Astrocyte (in vitro differentiated cells and primary cell): ENCODE measurements around the gene KCNJ3. TPM values are rescaled to one million over a fixed set of nuclear protein-coding genes. Genes with fewer than 3 reads are reported as not detected.

ENCODE experiments used
- DNase-seq: peaks from one replicate; pipeline ENCODE4 v3.0.0-alpha.2; 2010; ENCODE audit warnings: low read depth
- FAIRE-seq: peaks from 2 replicates; lab custom pipeline; 2011; peaks lifted over from hg19 to GRCh38; lab: Jason Lieb, UNC
- H2AFZ ChIP-seq: 2 replicates; pipeline ENCODE4 v1.6.0; 2012; ENCODE audit warnings: low read depth, low read length, inconsistent platforms
- H3K27ac ChIP-seq: 2 replicates; pipeline ENCODE4 v1.5.1; 2011; ENCODE audit warnings: low read depth, low read length, inconsistent platforms
- H3K27me3 ChIP-seq: 2 replicates; pipeline ENCODE4 v1.6.0; 2011; ENCODE audit warnings: low read length, inconsistent platforms; ENCODE audit not compliant: insufficient read depth
- H3K36me3 ChIP-seq: 2 replicates; pipeline ENCODE4 v1.5.1; 2011; ENCODE audit warnings: low read length, inconsistent platforms; ENCODE audit not compliant: insufficient read depth
- H3K4me1 ChIP-seq: 2 replicates; pipeline ENCODE4 v1.5.1; 2011; ENCODE audit warnings: low read length, inconsistent platforms; ENCODE audit not compliant: insufficient read depth
- H3K4me2 ChIP-seq: 2 replicates; pipeline ENCODE4 v1.6.0; 2012; ENCODE audit warnings: low read length, inconsistent platforms
- H3K4me3 ChIP-seq: 2 replicates; pipeline ENCODE4 v1.5.1; 2011; ENCODE audit warnings: low read depth, mild to moderate bottlenecking, low read length, inconsistent platforms; ENCODE audit not compliant: insufficient read depth
- H3K79me2 ChIP-seq: 2 replicates; pipeline ENCODE4 v1.6.0; 2012; ENCODE audit warnings: mild to moderate bottlenecking, low read length, inconsistent platforms; ENCODE audit not compliant: insufficient read depth
- H3K9ac ChIP-seq: 2 replicates; pipeline ENCODE4 v1.6.0; 2012; ENCODE audit warnings: mild to moderate bottlenecking, low read length, inconsistent platforms
- H3K9me3 ChIP-seq: 2 replicates; pipeline ENCODE4 v1.5.1; 2012; ENCODE audit warnings: low read depth, mild to moderate bottlenecking, low read length, inconsistent platforms; ENCODE audit not compliant: insufficient read depth
- H4K20me1 ChIP-seq: 2 replicates; pipeline ENCODE4 v1.6.0; 2012; ENCODE audit warnings: low read length, inconsistent platforms; ENCODE audit not compliant: insufficient read depth
- H3K27ac Mint-ChIP-seq: one replicate; pipeline ENCODE4 v1.8.0; 2021; ENCODE audit warnings: mild to moderate bottlenecking, mixed read lengths; ENCODE audit not compliant: unreplicated experiment
- H3K27me3 Mint-ChIP-seq: one replicate; pipeline ENCODE4 v1.8.0; 2021; ENCODE audit warnings: low read depth, mixed read lengths; ENCODE audit not compliant: unreplicated experiment
- H3K36me3 Mint-ChIP-seq: one replicate; pipeline ENCODE4 v1.8.0; 2021; ENCODE audit warnings: low read depth, mixed read lengths; ENCODE audit not compliant: unreplicated experiment
- H3K4me1 Mint-ChIP-seq: one replicate; pipeline ENCODE4 v1.8.0; 2021; ENCODE audit warnings: low read depth, mixed read lengths; ENCODE audit not compliant: unreplicated experiment
- H3K4me3 Mint-ChIP-seq: one replicate; pipeline ENCODE4 v1.8.0; 2021; ENCODE audit warnings: mild to moderate bottlenecking, moderate library complexity, mixed read lengths; ENCODE audit not compliant: unreplicated experiment
- H3K9me3 Mint-ChIP-seq: one replicate; pipeline ENCODE4 v1.8.0; 2021; ENCODE audit warnings: mild to moderate bottlenecking, mixed read lengths; ENCODE audit not compliant: unreplicated experiment
- CTCF ChIP-seq: IDR thresholded peaks from 2 replicates; pipeline ENCODE4 v1.5.1; 2011; ENCODE audit warnings: low read depth, mild to moderate bottlenecking, inconsistent platforms, low read length, moderate library complexity; ENCODE audit not compliant: insufficient read depth
- EZH2 ChIP-seq: IDR thresholded peaks from 2 replicates; pipeline ENCODE4 v1.6.1; 2012; ENCODE audit warnings: mild to moderate bottlenecking, low read length, inconsistent platforms; ENCODE audit not compliant: insufficient read depth
- total RNA-seq: library from RNA; stranded (reverse); gene quantifications from 2 replicates; pipeline ENCODE4 v1.2.1, GENCODE V29; 2021

KCNJ3 gene
- total RNA-seq, 1 donor from 2014 or later: not detected

DNA sequence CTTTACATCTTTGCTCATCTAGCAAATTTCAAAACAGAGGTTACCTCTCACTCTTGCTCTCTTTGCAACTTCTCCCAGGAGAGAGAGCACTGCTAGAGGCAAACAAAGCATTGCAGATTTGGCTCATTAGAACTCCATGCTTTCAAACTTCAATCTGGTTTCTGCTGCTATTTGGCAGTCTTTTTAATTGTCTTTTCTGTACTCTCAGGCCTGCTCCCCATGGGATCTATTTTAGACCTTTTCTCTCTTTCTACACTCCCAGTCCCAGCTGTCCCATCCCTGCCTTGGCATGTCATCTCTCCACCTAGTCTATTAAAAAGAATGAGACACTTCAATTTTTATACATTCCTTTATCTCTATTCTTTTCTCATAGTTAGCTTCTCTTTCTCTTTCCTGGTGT lies 15.2 kb downstream of the KCNJ3 start:
- DNase-seq (no peak), FAIRE-seq (no peak)
- Mint-ChIP-seq H3K27ac (no peak overlapping the region), H3K4me3 (no peak overlapping the region), H3K27me3 (no peaks in the 10 kb centered on the region), H3K4me1 (peaks cover 2% of the 10 kb centered on the region), H3K36me3 (no peaks in the 10 kb centered on the region), H3K9me3 (no peaks in the 10 kb centered on the region)
- H3K4me2 ChIP-seq: no peak overlapping the region
- no peaks in the 10 kb centered on the region for H3K27me3 ChIP-seq
- no peak overlapping the region for H3K4me3 ChIP-seq
- no peaks in the 10 kb centered on the region for H4K20me1 ChIP-seq
- TF ChIP-seq CTCF: no peak
- TF ChIP-seq EZH2: no peak
- H3K9me3 ChIP-seq: no peaks in the 10 kb centered on the region
- no peak overlapping the region for H2AFZ ChIP-seq
- no peaks in the 10 kb centered on the region for H3K36me3 ChIP-seq
- no peak overlapping the region for H3K27ac ChIP-seq
- H3K79me2 ChIP-seq: no peaks in the 10 kb centered on the region
- no peaks in the 10 kb centered on the region for H3K4me1 ChIP-seq
- no peak overlapping the region for H3K9ac ChIP-seq

- DNase-seq (peak; percentile 21), FAIRE-seq (no peak)
- H2AFZ ChIP-seq: no peak overlapping the region
- Mint-ChIP-seq H3K27ac (peak overlapping the region; percentile 59), H3K9me3 (no peaks in the 10 kb centered on the region), H3K4me3 (no peak overlapping the region), H3K4me1 (peaks cover 6% of the 10 kb centered on the region), H3K36me3 (no peaks in the 10 kb centered on the region), H3K27me3 (no peaks in the 10 kb centered on the region)
- H3K4me1 ChIP-seq: no peaks in the 10 kb centered on the region
- TF ChIP-seq CTCF (no peak), EZH2 (no peak)
- H3K27me3 ChIP-seq: no peaks in the 10 kb centered on the region
- H3K79me2 ChIP-seq: no peaks in the 10 kb centered on the region
- no peak overlapping the region for H3K4me3 ChIP-seq
- H3K27ac ChIP-seq: no peak overlapping the region
- no peaks in the 10 kb centered on the region for H4K20me1 ChIP-seq
- no peaks in the 10 kb centered on the region for H3K36me3 ChIP-seq
- H3K4me2 ChIP-seq: no peak overlapping the region
- no peaks in the 10 kb centered on the region for H3K9me3 ChIP-seq
- no peak overlapping the region for H3K9ac ChIP-seq
These were observed 22.2 kb downstream of the KCNJ3 start for GRCh38 chr2:154720651-154721050.

DNA sequence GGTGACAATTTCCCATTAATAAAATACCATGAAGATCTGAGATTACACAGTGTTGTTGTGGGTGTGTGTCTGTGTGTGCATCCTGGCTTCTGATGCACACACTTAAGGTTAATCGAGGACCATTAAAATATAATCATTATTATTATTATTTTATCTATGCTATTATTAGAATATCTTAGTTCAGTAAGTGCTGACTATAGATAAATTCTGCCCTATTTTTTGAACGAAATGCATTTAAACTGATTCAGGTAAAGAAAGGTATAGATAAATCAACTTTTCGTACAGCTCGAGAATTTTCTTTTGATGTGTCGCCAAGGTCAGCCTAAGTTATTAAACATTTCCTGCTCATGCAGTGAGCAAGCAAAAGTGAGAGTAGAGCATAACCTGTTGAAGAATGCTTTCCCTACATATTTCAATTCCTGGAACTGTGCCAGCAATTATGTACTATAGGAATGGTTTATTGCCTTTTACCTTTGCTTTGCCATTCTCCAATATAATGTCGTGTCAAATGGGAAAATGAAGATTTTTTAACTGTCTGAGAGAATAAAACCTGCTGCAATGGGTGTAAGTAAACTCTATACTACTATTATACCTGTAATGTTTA lies 25.8 kb downstream of the KCNJ3 start:
- TF ChIP-seq EZH2 (no peak), CTCF (no peak)
- Histone ChIP-seq H3K27me3 (no peaks in the 10 kb centered on the region), H3K79me2 (no peaks in the 10 kb centered on the region), H3K4me3 (no peak overlapping the region), H3K27ac (no peak overlapping the region), H3K4me2 (no peak overlapping the region), H3K9ac (no peak overlapping the region), H3K9me3 (no peaks in the 10 kb centered on the region), H3K36me3 (no peaks in the 10 kb centered on the region), H3K4me1 (no peaks in the 10 kb centered on the region), H4K20me1 (no peaks in the 10 kb centered on the region), H2AFZ (no peak overlapping the region)
- Mint-ChIP-seq H3K27me3 (no peaks in the 10 kb centered on the region), H3K27ac (no peak overlapping the region), H3K4me1 (peaks cover 6% of the 10 kb centered on the region), H3K4me3 (no peak overlapping the region), H3K9me3 (no peaks in the 10 kb centered on the region), H3K36me3 (no peaks in the 10 kb centered on the region)
- no peak for DNase-seq
- no peak for FAIRE-seq
